NK-92 (cell line): ENCODE results near the gene ZNF821.
"Not testable (repeated sequence)": the region's sequence is repeated elsewhere in the genome, so short reads cannot be mapped to it uniquely, and the experiment has no call there.

Source experiments
- DNase-seq: peaks from one replicate; lab custom pipeline; 2025; ENCODE audit not compliant: unreplicated experiment; lab: John Stamatoyannopoulos, UW

Gene ZNF821, protein sequence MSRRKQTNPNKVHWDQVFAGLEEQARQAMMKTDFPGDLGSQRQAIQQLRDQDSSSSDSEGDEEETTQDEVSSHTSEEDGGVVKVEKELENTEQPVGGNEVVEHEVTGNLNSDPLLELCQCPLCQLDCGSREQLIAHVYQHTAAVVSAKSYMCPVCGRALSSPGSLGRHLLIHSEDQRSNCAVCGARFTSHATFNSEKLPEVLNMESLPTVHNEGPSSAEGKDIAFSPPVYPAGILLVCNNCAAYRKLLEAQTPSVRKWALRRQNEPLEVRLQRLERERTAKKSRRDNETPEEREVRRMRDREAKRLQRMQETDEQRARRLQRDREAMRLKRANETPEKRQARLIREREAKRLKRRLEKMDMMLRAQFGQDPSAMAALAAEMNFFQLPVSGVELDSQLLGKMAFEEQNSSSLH

GRCh38 chr16:71883849-71884638 lies at the start of gene ZNF821:
ZNF821 (minus strand) TSS chr16:71884182; CDS start chr16:71879946, 4,236 bp downstream.
- no peak for DNase-seq

- DNase-seq: no peak
Observed at GRCh38 chr16:71933017-71933416, 49.0 kb upstream of the ZNF821 start.

DNA sequence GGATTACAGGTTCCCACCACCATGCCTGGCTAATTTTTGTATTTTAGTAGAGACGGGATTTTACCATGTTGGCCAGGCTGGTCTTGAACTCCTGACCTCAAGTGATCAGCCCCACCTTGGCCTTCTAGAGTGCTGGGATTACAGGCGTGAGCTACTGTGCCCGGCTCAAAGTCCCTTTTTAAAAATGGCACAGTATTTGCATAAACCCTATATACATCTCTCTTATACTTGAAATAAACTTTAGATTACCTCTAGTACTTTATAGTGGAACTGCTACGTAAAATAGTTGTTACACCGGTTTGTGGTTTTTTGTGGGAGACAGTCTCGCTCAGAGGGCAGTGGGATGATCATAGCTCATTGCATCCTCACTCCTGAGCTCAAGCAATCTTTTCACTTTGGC lies 47.6 kb upstream of the ZNF821 start:
- no peak for DNase-seq

DNA sequence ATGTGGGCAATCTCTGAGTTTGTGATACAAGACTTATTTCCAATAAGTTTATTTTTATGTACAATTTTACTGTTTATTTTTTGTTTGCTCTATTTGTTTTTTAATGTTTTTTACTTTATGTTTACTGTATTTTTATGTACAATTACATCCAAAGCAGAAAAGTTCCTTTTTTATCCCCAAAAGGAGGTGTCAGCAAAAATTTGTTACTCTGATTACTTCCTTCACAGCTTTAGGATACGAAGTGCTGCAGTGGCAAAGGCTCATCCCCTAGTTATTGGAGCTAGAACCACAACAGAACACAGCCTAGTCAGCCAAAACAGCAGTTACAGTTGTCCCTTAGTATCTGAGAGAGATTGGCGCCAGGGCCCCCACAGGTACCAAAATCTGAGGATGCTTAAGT lies 47.0 kb upstream of the ZNF821 start:
- DNase-seq: no peak

DNA sequence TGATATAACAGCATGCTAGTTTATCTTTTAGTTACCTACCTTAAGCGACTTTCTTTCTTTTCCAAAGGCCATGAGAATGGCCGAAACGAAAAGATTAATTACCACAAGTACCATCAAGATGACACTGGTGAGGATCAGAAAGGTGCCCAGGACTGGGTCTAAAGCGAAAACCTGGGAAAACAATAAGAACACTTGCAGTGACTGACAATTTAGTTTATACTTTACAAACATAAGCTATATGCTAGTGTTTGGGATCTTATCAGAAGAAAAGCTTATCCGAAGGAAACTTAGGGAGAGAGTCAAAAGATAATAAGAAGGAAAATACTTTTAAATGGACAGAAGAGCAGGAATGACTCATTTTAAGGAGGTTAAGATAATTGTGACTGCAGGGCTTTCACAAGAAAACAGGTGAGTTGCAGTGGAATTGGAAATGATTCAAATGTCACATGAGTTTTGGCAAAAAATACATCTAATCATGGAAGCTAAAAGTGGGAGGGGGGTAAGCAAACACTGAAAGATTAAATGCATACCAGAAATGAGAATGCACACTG lies 46.1 kb upstream of the ZNF821 start:
- DNase-seq: no peak

GRCh38 chr16:71929048-71929447 lies 45.1 kb upstream of the ZNF821 start:
- no peak for DNase-seq

DNA sequence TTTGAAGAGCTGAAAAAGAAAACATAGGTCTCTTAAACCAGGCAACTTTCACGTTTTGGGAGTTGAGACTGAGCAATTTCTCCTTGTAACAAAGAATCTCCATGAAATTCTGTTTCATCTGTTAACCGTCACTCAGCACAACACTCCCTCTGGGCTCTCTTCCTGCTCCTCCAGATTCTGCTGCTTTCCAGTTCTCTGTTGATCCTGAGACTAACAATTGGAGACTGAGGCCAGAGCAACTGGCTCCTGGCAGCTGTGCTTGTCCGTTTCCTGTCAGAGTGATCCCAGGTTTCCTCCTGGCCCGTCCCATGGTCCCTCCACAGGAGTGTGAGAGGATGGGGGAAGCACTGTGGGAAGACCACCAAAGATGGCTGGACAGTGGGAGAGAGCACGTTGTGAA lies 43.8 kb upstream of the ZNF821 start:
- DNase-seq: no peak

DNA sequence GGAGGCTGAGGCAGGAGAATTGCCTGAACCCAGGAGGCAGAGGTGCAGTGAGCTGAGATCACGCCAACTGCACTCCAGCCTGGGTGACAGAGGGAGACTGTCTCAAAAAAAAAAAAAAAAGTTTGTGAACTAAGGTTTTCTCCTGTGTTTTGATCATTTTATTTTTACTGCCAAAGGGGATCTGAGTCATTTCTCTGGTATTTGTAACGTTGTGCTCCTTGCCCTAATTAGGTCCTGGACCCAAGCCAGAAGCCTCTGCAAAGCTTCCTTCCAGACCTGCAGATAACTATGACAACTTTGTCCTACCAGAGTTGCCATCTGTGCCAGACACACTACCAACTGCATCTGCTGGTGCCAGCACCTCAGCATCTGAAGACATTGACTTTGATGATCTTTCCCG lies 43.4 kb upstream of the ZNF821 start:
- no peak for DNase-seq

GRCh38 chr16:71924710-71925109 lies 40.7 kb upstream of the ZNF821 start:
- DNase-seq: no peak

DNA sequence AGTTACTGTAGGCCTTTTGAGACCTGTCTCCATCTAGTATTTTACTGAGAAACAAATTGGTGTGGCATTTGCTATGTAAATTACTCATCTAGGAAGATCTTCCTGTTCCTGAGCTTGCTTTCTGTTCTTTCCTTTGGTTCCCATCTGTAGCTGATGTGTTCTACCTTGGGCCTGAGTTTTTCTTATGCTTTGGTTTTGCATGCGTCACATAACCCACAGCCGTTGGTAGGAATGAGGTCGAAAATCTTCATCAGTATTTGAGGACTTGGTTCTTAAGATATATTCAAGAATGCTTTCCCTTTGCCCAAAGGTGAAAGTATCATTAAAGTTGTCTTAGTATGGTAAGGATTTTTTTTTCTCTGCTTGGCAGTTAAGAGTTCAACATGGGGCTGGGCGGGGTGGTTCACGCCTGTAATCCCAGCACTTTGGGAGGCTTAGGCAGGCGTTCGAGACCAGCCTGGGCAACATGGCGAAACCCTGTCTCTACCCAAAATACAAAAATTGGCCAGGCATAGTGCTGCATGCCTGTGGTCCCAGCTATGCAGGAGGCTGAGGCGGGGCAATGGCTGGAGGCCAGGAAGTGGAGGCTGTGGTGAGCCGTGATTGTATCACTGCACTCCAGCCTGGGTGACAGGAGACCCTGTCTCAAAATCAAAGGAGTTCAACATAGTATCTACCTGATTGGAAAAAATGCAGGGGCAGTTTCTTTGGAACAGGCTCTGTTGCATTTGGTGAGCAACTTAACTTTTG lies 40.1 kb upstream of the ZNF821 start:
- DNase-seq: no peak

- no peak for DNase-seq
Observed at GRCh38 chr16:71920658-71921057, 36.7 kb upstream of the ZNF821 start.

DNA sequence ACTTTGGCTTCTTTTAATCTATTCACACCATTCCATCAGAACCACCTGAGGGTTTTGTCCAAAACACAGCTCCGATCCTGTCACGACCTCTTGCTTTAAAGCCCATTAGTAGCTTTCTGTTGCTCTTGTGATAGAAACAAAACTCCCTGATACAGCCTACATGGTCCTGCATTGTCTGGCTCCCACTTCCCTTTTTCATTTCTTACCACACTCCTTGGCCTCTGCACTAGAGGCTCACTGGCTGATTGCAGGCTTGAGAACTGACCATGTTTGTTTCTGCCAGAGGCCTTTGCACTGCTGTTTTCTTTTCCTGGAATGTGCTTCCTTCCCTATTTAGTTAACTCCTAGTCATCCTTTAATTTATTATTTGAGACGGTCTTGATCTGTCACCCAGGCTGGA lies 35.1 kb upstream of the ZNF821 start:
- no peak for DNase-seq

- DNase-seq: no peak
Observed at GRCh38 chr16:71917900-71918299, 33.9 kb upstream of the ZNF821 start.

DNA sequence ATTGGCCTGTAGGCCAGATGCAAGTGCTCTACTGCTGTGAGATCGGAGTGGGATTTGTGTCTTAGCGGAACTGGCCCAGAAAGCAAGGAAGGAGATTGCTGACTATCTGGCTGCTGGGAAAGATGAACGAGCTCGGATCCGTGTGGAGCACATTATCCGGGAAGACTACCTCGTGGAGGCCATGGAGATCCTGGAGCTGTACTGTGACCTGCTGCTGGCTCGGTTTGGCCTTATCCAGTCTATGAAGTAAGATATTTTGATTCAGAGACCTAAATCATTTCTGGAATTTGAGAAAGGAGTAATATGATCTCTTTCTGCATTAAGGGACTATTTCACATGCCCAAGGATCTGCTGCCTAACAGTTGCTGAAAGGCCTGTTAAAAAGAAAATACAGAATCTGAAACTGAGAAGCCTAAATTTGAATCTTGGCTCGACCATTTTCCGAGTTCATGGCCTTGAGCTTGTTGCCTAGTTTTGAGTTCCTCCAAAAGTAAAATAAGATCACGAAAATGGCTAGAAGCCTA lies 32.5 kb upstream of the ZNF821 start:
- DNase-seq: no peak

- DNase-seq: no peak
Observed at GRCh38 chr16:71915350-71915749, 31.4 kb upstream of the ZNF821 start.

DNA sequence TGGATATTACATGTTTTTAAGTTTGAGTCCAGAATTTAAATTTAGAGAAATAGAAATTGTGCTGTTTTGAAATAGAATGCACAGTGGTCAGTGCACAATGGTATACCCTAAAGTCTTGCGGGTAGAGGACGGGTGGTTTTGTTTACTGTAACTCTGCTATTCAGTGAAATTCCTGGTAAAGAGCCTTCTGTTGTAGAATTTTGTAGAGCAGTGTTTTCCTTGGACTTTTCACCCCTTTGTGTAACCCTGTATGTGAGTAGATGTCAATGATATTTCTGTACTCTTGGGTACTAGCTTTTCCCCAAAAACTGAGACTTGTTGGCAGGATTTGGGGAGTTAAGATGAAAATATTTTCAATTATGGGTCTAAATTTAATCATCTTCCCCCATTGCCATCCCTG lies 30.8 kb upstream of the ZNF821 start:
- DNase-seq: no peak

DNA sequence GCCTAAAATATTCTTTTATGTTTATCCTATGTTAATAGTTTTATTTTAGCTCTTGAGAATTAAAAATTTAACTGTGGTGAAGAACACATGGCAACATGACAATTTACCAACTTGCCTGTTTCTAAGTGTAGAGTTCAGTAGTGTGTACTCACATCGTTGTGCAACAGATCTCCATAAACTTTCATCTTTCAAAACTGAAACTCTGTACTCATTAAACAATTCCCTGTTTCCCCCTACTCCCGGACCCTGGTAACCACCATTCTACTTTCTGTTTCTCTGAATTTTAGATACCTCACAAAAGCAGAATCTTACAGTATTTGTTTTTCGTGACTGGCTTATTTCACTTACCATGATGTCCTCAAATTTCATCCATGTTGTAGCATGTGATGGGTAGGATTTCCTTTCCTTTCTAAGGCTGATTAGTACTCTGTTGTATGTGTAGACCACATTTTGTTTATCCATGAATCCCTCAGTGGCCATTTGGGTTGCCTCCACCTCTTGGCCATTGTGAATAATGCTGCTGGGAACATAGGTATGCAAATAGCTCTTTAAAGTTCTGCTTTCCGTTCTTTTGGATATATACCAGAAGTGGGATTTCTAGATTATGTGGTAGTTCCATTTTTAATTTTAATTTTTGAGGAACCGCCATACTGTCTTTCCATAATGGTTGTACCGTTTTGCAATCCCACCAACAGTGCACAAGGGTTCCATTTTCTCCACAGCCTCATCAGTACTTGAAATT lies 28.7 kb upstream of the ZNF821 start:
- no peak for DNase-seq

DNA sequence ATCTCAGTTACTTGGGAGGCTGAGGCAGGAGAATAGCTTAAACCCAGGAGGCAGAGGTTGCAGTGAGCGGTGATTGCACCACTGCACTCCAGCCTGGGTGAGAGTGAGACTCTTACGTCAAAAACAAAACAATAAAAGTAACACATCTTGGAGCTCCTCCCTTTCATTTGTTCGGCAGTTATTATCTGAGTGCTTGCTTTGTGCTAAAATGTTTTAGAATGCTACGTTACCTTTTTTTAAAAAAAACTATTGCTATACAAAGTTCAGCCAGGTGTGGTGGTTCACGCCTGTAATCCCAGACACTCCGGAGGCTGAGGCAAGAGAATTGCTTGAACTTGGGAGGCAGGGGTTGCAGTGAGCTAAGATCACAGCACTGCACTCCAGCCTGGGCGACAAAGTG lies 27.1 kb upstream of the ZNF821 start:
- DNase-seq: no peak

GRCh38 chr16:71905765-71906164 lies 21.8 kb upstream of the ZNF821 start:
- not testable (repeated sequence) for DNase-seq

DNA sequence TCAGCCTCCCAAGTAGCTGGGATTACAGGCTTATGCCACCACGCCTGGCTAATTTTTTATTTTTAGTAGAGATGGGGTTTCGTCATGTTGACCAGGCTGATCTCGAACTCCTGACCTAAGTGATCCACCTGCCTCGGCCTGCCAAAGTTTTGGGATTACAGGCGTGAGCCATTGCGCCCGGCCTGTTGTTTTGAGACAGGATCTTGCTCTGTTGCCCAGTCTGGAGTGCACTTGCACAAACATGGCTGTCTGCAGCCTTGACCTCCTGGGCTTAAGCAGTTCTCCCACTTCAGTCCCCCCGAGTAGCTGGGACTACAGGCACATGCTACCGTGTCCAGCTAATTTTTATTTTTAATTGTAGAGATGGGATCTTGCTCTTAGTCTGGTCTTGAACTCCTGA lies 20.3 kb upstream of the ZNF821 start:
- DNase-seq: no peak
